ENCODE data around the gene PCID2. TPM values are rescaled to one million over a fixed set of nuclear protein-coding genes. Genes with fewer than 3 reads are reported as not detected.

Gene PCID2
- total RNA-seq, 2 experiments from 2014 or later, result 75.8 to 79.0 TPM

- intact Hi-C loops (cut with micrococcal nuclease), result no loop called here
- Mint-ChIP-seq H3K4me3 (no peak overlapping the region), H3K27ac (peak overlapping the region; percentile 43), H3K27me3 (no peaks in the 10 kb centered on the region), H3K9me3 (no peaks in the 10 kb centered on the region), H3K36me3 (ENCODE audit: low read depth) (peaks cover 59% of the 10 kb centered on the region), H3K4me1 (ENCODE audit: low read depth) (peaks cover 40% of the 10 kb centered on the region)
- ChIA-PET CTCF (no interaction called here), POLR2A (interaction anchor here (1.8 kb wide), 1 partner anchor 22 kb away, joined by 7 read pairs; the partner anchor contains the start of genes CUL4A and PCID2)
- DNase-seq (peak; percentile 76), ATAC-seq (peak; percentile 85)
- TF ChIP-seq, protein P1, sequence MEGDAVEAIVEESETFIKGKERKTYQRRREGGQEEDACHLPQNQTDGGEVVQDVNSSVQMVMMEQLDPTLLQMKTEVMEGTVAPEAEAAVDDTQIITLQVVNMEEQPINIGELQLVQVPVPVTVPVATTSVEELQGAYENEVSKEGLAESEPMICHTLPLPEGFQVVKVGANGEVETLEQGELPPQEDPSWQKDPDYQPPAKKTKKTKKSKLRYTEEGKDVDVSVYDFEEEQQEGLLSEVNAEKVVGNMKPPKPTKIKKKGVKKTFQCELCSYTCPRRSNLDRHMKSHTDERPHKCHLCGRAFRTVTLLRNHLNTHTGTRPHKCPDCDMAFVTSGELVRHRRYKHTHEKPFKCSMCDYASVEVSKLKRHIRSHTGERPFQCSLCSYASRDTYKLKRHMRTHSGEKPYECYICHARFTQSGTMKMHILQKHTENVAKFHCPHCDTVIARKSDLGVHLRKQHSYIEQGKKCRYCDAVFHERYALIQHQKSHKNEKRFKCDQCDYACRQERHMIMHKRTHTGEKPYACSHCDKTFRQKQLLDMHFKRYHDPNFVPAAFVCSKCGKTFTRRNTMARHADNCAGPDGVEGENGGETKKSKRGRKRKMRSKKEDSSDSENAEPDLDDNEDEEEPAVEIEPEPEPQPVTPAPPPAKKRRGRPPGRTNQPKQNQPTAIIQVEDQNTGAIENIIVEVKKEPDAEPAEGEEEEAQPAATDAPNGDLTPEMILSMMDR (IDR thresholded peaks at IDR 0.05), result no peak
Observed at GRCh38 chr13:113187263-113187669, 21.2 kb downstream of the PCID2 start.

GRCh38 chr13:113186061-113186900, 22.2 kb downstream of the PCID2 start:
- no peak overlapping the region for H3K4me3 Mint-ChIP-seq
- CTCF ChIA-PET, result interaction anchor here (0.6 kb wide), 1 partner anchor 30 kb away, joined by 3 read pairs; no protein-coding TSS in a partner anchor
- H3K4me1 Mint-ChIP-seq (ENCODE audit: low read depth), result peaks cover 40% of the 10 kb centered on the region
- intact Hi-C loops (cut with micrococcal nuclease), result no loop called here
- peak; percentile 42 for DNase-seq
- H3K27me3 Mint-ChIP-seq, result no peaks in the 10 kb centered on the region
- TF ChIP-seq, protein P1 (IDR thresholded peaks at IDR 0.05), result no peak
- POLR2A ChIA-PET, result interaction anchor here (0.6 to 1.8 kb wide), 3 partner anchors 21 to 38 kb away, joined by 3 to 7 read pairs (median 5); partner anchors contain the start of genes CUL4A and PCID2
- peak; percentile 55 for ATAC-seq
- peak overlapping the region; percentile 55 for H3K27ac Mint-ChIP-seq
- H3K9me3 Mint-ChIP-seq, result no peaks in the 10 kb centered on the region
- peaks cover 57% of the 10 kb centered on the region for H3K36me3 Mint-ChIP-seq (ENCODE audit: low read depth)

- peak overlapping the region; percentile 72 for H3K27ac Mint-ChIP-seq
Observed at GRCh38 chr13:113184568-113185440, 23.7 kb downstream of the PCID2 start.

GRCh38 chr13:113183450-113184129, 24.9 kb downstream of the PCID2 start:
- Mint-ChIP-seq H3K27me3 (no peaks in the 10 kb centered on the region), H3K27ac (no peak overlapping the region)
- intact Hi-C loops (cut with micrococcal nuclease), result no loop called here

More at GRCh38 chr13:113184568-113185440, 23.7 kb downstream of the PCID2 start:
- Mint-ChIP-seq H3K4me3 (no peak overlapping the region), H3K36me3 (ENCODE audit: low read depth) (peaks cover 64% of the 10 kb centered on the region), H3K27me3 (no peaks in the 10 kb centered on the region), H3K4me1 (ENCODE audit: low read depth) (peaks cover 41% of the 10 kb centered on the region), H3K9me3 (no peaks in the 10 kb centered on the region)
- POLR2A ChIA-PET, result no interaction called here
- ATAC-seq (no peak), DNase-seq (no peak)
- intact Hi-C loops (cut with micrococcal nuclease), result no loop called here
- CTCF ChIA-PET, result no interaction called here
- TF ChIP-seq, protein P1 (IDR thresholded peaks at IDR 0.05), result no peak

More at GRCh38 chr13:113183450-113184129, 24.9 kb downstream of the PCID2 start:
- Mint-ChIP-seq H3K4me1 (ENCODE audit: low read depth) (peaks cover 45% of the 10 kb centered on the region), H3K36me3 (ENCODE audit: low read depth) (peaks cover 63% of the 10 kb centered on the region), H3K9me3 (no peaks in the 10 kb centered on the region), H3K4me3 (no peak overlapping the region)
- DNase-seq, result no peak
- ATAC-seq, result no peak
- POLR2A ChIA-PET, result no interaction called here
- CTCF ChIA-PET, result interaction anchor here (1.5 kb wide), 1 partner anchor 37 kb away, joined by 3 read pairs; no protein-coding TSS in a partner anchor
- TF ChIP-seq, protein P1 (IDR thresholded peaks at IDR 0.05), result no peak
